Lower leg skin (tissue), 4 donors: ENCODE results near the gene VAV2. TPM values are rescaled to one million over a fixed set of nuclear protein-coding genes. Genes with fewer than 3 reads are reported as not detected.

Experiments
- DNase-seq, 2 donors: peaks; one replicate each; pipeline ENCODE4 v3.0.0-alpha.2; 2019; ENCODE audit warnings: low spot score in 2 of 2
- H3K4me3 ChIP-seq: fragments of 200-600 bp; sonication (generic); 2 replicates; pipeline ENCODE4 v1.5.1; 2017; ENCODE audit warnings: mild to moderate bottlenecking, low read depth; ENCODE audit not compliant: poor library complexity, severe bottlenecking
- CTCF ChIP-seq, 3 donors: fragments of 450-650 bp; IDR thresholded peaks; one replicate each; pipeline ENCODE4 v1.5.1; 2016; ENCODE audit warnings: antibody characterized with exemption in 3 of 3, mild to moderate bottlenecking in 3 of 3, moderate library complexity in 2 of 3
- POLR2A ChIP-seq, 2 donors: fragments of 450-650 bp; IDR thresholded peaks; one replicate each; pipeline ENCODE4 v1.6.1; 2016 to 2017; ENCODE audit warnings: antibody characterized with exemption in 2 of 2, mild to moderate bottlenecking in 1 of 2, moderate library complexity in 1 of 2
- WGBS, 2 donors: methylation state at CpG; one replicate each; pipeline ENCODE4 v1.1.5; 2018; 5-methylcytosine and 5-hydroxymethylcytosine counted together
- intact Hi-C: fragments of 100-400 bp; cut with DNase I; formaldehyde crosslinking; loops from one replicate; pipeline ENCODE4 v1.15.0; 2023; ENCODE audit warnings: low total_unique reads
- total RNA-seq, 4 donors: library from RNA; depleted of rRNA; stranded (reverse); fragments of >200 nt; gene quantifications; one replicate each; pipeline ENCODE4 v1.1.0, GENCODE V29; 2016

VAV2 gene
- total RNA-seq, 4 donors from 2014 or later: 6.8 to 9.1 (median 7.5) TPM

- intact Hi-C loops: no loop called here
- H3K4me3 ChIP-seq: no peak overlapping the region
- 80 to 91% methylated on average over 13 to 17 of the region's 17 CpGs for WGBS, 2 donors
- TF ChIP-seq POLR2A (IDR thresholded peaks at IDR 0.05) (no peak), CTCF (IDR thresholded peaks at IDR 0.05) (no peak)
- no peak for DNase-seq
Observed at GRCh38 chr9:133786907-133787753, 205.0 kb downstream of the VAV2 start.

- no peak overlapping the region for H3K4me3 ChIP-seq
- 72 to 94% methylated on average over 10 to 11 of the region's 11 CpGs for WGBS, 2 donors
- TF ChIP-seq POLR2A (IDR thresholded peaks at IDR 0.05): no peak
- TF ChIP-seq CTCF (IDR thresholded peaks at IDR 0.05): no peak
- intact Hi-C loops: no loop called here
- DNase-seq: no peak
Observed at GRCh38 chr9:133786371-133786753, 205.8 kb downstream of the VAV2 start.

- no peak for DNase-seq
- intact Hi-C loops: no loop called here
- TF ChIP-seq CTCF (IDR thresholded peaks at IDR 0.05): no peak
- TF ChIP-seq POLR2A (IDR thresholded peaks at IDR 0.05): no peak
- no peak overlapping the region for H3K4me3 ChIP-seq
- 89% methylated on average over 16 of the region's 16 CpGs for WGBS, 2 donors
Observed at GRCh38 chr9:133785753-133786370, 206.3 kb downstream of the VAV2 start.

- H3K4me3 ChIP-seq: no peak overlapping the region
- TF ChIP-seq POLR2A (IDR thresholded peaks at IDR 0.05): no peak
- intact Hi-C loops: no loop called here
- DNase-seq: no peak
- 94 to 96% methylated on average over 25 of the region's 25 CpGs for WGBS, 2 donors
Observed at GRCh38 chr9:133784731-133785561, 207.2 kb downstream of the VAV2 start.

GRCh38 chr9:133783331-133783731 lies 208.8 kb downstream of the VAV2 start:
- DNase-seq: no peak
- 78 to 80% methylated on average over 13 of the region's 13 CpGs for WGBS, 2 donors
- no peak overlapping the region for H3K4me3 ChIP-seq
- intact Hi-C loops: no loop called here
- no peak for TF ChIP-seq CTCF (IDR thresholded peaks at IDR 0.05)
- no peak for TF ChIP-seq POLR2A (IDR thresholded peaks at IDR 0.05)
